ENCODE results near the gene LIPC. TPM values are rescaled to one million over a fixed set of nuclear protein-coding genes. Genes with fewer than 3 reads are reported as not detected.

Gene LIPC
- polyA plus RNA-seq, 1 experiment, result 0.31 TPM

GRCh38 chr15:58501636-58502188 lies 69.9 kb downstream of the LIPC start:
- Histone ChIP-seq H3K36me3 (ENCODE audit: control insufficient read depth, insufficient read depth, low read length) (no peaks in the 10 kb centered on the region), H3K4me3 (ENCODE audit: low read depth, low read length) (no peak overlapping the region), H3K27me3 (ENCODE audit: control insufficient read depth, insufficient read depth, low read length) (no peaks in the 10 kb centered on the region)
- CTCF ChIA-PET, result interaction anchor here (1.2 kb wide), 1 partner anchor 230 kb away, joined by 3 read pairs; no protein-coding TSS in a partner anchor
- POLR2A ChIA-PET, result no interaction called here
- no peak for DNase-seq (ENCODE audit: low read depth)
- TF ChIP-seq CTCF (IDR thresholded peaks at IDR 0.05; ENCODE audit: insufficient read depth, low read depth, low read length), result no peak

DNA sequence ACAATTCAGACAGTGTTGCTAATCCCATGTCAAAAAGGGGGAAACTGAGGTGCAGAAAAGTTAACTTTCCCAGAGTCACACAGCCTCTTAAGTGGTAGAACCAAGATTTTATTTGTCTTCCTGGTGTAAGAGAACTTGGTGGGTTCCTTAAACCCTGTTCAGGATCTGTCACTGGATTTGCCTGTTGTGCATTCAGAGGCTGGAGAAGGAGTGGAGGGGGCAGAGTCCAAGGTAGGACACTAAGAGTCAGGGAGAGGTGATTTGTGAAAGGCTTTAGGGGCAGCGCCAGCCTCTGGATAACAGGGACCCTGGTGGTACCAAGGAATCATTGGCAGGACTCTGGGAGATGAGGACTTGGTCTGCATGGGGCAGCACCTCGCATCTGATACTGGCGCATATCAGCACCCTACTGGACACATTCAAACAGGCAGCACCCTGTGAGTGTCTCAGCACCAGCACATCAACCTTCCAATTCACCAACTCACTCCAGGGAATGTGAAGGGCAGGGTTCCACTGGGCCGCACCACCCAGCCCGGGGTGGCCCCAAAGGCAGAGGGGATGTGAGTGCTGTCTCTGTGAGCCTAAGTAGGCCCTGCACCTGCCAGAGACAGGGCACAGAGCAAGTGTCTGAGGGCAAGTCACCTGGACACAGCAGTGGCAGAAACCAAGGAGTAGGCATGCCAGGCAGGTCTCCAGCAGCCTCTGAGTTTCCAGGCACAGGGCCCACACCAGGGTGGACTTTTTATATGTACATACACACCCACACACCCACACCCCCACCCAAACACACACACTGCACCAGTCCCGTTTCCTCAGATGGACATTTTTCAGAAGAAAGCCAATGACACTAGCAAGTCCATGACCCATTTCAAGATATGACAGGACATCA lies 71.6 kb downstream of the LIPC start:
- no peak overlapping the region for H3K4me3 ChIP-seq (ENCODE audit: low read depth, low read length)
- ChIA-PET POLR2A (no interaction called here), CTCF (interaction anchor here (1.2 kb wide), 1 partner anchor 231 kb away, joined by 3 read pairs; no protein-coding TSS in a partner anchor)
- H3K36me3 ChIP-seq (ENCODE audit: control insufficient read depth, insufficient read depth, low read length), result no peaks in the 10 kb centered on the region
- TF ChIP-seq CTCF (IDR thresholded peaks at IDR 0.05; ENCODE audit: insufficient read depth, low read depth, low read length), result no peak
- DNase-seq (ENCODE audit: low read depth), result no peak
- H3K27me3 ChIP-seq (ENCODE audit: control insufficient read depth, insufficient read depth, low read length), result no peaks in the 10 kb centered on the region

DNA sequence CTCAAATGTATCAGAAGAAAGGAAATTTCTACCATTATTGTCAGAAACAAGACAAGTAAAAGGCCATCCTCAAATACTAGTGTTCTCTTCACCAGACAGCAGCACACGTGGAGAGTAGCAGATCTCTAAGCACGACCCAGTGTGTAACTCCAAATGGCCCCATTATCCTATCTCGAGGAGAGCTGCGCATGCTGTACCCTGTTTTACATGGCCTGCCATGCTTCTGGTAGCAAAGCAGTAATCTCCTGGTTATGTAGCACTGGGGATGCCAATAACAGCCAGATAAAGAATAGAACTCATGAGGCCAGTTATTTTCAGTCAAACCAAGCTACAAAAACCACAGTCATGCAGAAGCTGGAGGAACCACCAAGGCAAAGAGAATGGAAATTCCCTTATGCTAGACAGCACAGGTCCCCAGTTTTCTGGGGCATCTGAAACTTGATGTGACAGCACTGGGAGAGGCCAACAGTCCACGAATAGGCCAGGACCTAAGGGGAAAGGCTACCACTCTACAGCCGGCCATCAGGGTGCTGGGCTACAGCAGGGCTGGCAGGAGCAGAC lies 73.0 kb downstream of the LIPC start:
- ChIA-PET CTCF (interaction anchor here (1.3 kb wide), 1 partner anchor 235 kb away, joined by 5 read pairs; no protein-coding TSS in a partner anchor), POLR2A (no interaction called here)
- TF ChIP-seq CTCF (IDR thresholded peaks at IDR 0.05; ENCODE audit: insufficient read depth, low read depth, low read length), result no peak
- H3K4me3 ChIP-seq (ENCODE audit: low read depth, low read length), result no peak overlapping the region
- H3K36me3 ChIP-seq (ENCODE audit: control insufficient read depth, insufficient read depth, low read length), result no peaks in the 10 kb centered on the region
- H3K27me3 ChIP-seq (ENCODE audit: control insufficient read depth, insufficient read depth, low read length), result no peaks in the 10 kb centered on the region
- no peak for DNase-seq (ENCODE audit: low read depth)

DNA sequence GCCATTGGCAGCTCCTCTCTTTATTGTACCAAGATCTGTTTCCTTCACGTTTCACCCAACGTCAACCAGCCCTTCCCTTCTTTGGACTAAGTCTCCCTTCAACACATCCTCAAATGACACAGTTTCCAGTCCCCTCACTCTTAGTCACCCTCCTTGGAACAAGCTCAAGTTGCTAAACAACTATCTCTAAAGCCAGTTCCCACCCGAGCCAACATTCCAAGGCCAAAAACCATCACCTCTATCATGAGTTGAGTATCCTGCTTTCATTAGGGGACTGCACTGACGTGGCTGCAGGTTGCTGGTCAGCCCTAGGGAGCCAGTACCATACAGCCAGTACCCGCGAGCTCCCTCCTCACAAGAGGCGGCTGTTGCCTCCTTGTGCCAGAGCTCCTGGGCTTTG lies 73.8 kb downstream of the LIPC start:
- H3K4me3 ChIP-seq (ENCODE audit: low read depth, low read length), result no peak overlapping the region
- H3K27me3 ChIP-seq (ENCODE audit: control insufficient read depth, insufficient read depth, low read length), result no peaks in the 10 kb centered on the region
- H3K36me3 ChIP-seq (ENCODE audit: control insufficient read depth, insufficient read depth, low read length), result no peaks in the 10 kb centered on the region
- ChIA-PET POLR2A (interaction anchor here (0.6 kb wide), 2 partner anchors 10 to 103 kb away, joined by 3 read pairs; no protein-coding TSS in a partner anchor), CTCF (interaction anchor here (1.3 kb wide), 1 partner anchor 236 kb away, joined by 5 read pairs; no protein-coding TSS in a partner anchor)
- no peak for TF ChIP-seq CTCF (IDR thresholded peaks at IDR 0.05; ENCODE audit: insufficient read depth, low read depth, low read length)
- no peak for DNase-seq (ENCODE audit: low read depth)

DNA sequence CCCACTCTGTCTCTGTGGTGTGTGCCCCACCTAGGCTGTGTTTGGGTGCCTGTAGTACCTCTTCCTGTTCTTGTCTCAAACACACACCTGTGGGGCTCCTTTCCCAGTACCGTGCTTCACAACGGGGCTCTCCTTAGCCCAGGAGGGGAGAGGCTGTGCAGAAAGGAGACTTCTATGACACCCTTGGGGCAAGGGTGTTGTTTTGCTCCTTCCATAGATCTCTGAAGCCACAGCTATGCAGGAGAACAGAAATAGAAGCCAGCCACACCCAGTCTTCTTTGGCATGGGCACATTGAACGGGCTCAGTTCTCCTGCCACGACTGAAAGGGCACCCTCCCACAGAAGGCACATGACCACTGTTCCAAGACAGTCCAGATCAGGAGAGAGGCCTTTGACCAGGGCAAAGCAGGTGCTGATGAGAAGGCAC lies 74.3 kb downstream of the LIPC start:
- ChIA-PET POLR2A (interaction anchor here (0.6 kb wide), 2 partner anchors 9 to 103 kb away, joined by 3 read pairs; no protein-coding TSS in a partner anchor), CTCF (no interaction called here)
- no peak for DNase-seq (ENCODE audit: low read depth)
- TF ChIP-seq CTCF (IDR thresholded peaks at IDR 0.05; ENCODE audit: insufficient read depth, low read depth, low read length), result no peak
- no peak overlapping the region for H3K4me3 ChIP-seq (ENCODE audit: low read depth, low read length)
- H3K27me3 ChIP-seq (ENCODE audit: control insufficient read depth, insufficient read depth, low read length), result no peaks in the 10 kb centered on the region
- no peaks in the 10 kb centered on the region for H3K36me3 ChIP-seq (ENCODE audit: control insufficient read depth, insufficient read depth, low read length)

Measured in BJ (cell line).